ENCODE measurements around the gene SLC39A9.
"Not testable (repeated sequence)": the region's sequence is repeated elsewhere in the genome, so short reads cannot be mapped to it uniquely, and the experiment has no call there.

SLC39A9 gene

DNA sequence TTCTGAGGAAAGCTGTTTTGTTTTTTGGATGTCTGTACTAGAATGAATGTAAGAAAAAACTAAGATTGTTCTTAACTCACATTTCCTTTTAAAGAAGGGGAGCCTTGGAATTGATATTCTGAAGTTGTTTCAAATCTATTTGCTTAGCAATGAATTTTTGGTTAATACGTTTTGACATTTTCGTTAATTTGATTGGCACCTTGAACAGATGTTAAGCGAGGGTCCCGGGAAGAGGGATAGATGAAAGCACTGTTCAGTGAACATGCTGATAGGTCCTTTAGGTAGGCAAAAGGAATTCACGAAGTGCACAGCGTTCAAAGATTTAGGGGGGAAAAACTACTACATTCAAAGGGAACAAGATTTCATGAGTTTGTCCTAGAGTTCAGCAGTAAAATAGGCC, 1.7 kb downstream of the SLC39A9 start:
- no peak for DNase-seq (ENCODE audit: low spot score)
- TF ChIP-seq, protein P1, sequence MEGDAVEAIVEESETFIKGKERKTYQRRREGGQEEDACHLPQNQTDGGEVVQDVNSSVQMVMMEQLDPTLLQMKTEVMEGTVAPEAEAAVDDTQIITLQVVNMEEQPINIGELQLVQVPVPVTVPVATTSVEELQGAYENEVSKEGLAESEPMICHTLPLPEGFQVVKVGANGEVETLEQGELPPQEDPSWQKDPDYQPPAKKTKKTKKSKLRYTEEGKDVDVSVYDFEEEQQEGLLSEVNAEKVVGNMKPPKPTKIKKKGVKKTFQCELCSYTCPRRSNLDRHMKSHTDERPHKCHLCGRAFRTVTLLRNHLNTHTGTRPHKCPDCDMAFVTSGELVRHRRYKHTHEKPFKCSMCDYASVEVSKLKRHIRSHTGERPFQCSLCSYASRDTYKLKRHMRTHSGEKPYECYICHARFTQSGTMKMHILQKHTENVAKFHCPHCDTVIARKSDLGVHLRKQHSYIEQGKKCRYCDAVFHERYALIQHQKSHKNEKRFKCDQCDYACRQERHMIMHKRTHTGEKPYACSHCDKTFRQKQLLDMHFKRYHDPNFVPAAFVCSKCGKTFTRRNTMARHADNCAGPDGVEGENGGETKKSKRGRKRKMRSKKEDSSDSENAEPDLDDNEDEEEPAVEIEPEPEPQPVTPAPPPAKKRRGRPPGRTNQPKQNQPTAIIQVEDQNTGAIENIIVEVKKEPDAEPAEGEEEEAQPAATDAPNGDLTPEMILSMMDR (IDR thresholded peaks at IDR 0.05; ENCODE audit: extremely low read depth, missing control alignments) = no peak

DNA sequence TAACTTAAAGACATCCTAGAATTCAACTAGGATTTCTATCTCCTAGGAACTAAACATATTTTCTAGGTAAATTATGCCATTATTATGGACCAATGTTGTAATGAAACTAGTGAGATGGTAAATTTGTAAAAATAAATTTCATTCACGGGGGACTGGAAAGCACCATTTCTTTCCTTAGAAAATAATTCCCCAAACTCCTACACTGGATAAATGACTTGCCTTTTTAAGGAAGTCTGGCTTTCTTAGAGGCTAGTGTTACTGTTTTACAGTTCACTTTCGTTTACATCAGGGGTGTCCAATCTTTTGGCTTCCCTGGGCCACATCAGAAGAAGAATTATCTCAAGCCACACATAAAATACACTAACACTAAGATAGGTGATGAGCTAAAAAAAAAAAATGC, 3.3 kb downstream of the SLC39A9 start:
- TF ChIP-seq, protein P1 (IDR thresholded peaks at IDR 0.05; ENCODE audit: extremely low read depth, missing control alignments) = no peak
- DNase-seq (ENCODE audit: low spot score) = no peak

DNA sequence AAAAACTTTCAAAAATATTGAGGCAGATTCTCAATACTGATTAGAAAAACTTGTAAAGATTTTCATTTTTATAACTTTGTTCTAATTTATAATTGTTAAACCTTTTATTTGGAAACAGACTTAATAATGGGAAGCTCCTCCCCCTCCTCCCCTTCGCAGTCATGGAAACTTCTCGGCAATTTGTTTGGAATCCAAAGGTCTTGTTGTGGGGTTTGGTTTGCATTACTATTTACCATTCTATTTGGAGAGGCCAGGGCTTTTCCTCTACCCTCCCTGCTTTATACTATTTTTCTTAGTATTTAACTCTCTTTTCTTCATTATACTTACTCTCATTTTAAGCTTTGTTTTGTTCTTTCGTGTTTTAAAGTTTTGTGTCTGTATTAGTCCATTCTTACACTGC, 6.0 kb downstream of the SLC39A9 start:
- DNase-seq (ENCODE audit: low spot score) = no peak
- TF ChIP-seq, protein P1 (IDR thresholded peaks at IDR 0.05; ENCODE audit: extremely low read depth, missing control alignments) = no peak

DNA sequence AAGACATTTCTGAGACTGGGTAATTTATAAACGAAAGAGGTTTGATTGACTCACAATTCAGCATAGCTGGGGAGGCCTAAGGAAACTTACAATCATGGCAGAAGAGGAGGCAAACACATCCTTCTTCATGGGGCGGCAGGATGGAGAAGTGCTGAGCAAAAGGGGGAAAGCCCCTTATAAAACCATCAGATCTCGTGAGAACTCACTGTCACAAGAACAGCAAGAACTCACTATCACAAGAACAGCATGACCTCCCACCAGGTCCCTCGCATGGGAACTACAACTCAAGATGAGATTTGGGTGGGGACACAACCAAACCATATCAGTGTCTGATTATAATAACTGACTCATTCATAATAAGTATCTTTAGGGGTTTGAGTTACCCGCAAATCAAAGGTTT, 6.4 kb downstream of the SLC39A9 start:
- no peak for DNase-seq (ENCODE audit: low spot score)

DNA sequence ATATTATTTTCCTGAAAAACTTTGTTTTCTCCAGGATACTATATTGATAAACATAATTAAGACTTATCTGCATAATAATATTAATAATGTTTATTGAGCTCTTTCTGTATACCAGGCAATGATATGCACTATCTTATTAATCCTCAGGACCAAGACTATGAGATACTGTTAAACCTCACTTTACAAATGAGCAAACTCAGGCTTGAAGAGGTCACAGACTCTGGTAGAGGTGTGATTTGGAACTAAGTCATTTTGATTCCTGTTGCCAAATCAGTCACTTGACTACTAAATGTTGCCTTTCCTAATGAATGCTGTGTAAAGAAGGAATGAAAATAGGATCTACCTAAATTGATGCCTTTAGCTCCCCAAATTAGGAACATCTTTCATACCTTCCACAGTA, 7.3 kb downstream of the SLC39A9 start:
- no peak for DNase-seq (ENCODE audit: low spot score)
- TF ChIP-seq, protein P1 (IDR thresholded peaks at IDR 0.05; ENCODE audit: extremely low read depth, missing control alignments) = no peak

More for the DNA sequence above, 6.4 kb downstream of the SLC39A9 start:
- TF ChIP-seq, protein P1 (IDR thresholded peaks at IDR 0.05; ENCODE audit: extremely low read depth, missing control alignments) = no peak

DNA sequence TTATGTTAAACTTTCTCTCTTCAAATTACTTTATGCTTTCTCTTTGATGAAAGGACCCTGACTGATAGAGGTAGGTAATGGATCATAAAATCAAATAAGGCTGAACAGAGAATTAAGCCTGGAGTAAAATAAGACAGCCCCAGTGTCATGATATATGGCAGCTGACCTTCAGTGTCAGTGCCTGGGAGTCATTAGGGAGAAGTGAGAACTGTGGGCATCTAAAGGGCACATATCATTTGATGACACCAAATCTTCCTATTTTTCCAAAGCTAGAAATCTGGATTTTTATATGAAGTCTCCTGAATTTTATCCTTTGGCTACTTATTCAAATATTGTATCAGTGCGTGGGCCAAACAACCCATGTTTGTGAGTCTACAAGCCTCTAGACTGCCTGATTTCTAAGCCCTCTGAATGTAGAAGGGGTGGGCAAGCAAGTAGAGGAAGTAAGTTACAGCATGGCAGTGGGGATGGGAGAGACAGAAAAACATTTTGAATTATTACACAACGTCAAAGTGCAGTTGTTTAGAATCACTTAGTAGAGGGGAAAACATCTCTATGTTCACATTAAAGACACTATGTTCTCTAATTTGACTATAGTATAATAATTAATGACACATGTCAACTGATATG, 10.0 kb downstream of the SLC39A9 start:
- no peak for DNase-seq (ENCODE audit: low spot score)
- TF ChIP-seq, protein P1 (IDR thresholded peaks at IDR 0.05; ENCODE audit: extremely low read depth, missing control alignments) = no peak

DNA sequence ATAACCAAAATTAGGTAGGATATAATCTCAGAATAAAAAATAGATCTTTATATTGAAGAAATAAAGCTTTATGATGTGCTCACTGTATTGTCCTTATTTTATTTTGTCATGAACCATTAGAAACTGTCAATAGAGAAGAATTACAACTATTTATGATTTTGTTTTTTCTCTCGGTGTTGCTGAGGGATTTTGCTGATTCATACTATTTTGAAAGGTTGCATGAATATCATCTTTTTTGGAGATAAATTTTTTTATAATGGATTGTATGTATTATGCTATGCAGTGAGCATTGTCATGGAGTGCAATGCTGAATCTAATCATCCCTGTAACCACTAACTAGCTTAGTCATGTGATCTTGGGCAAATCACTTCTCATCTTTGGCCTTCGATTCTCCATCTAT, 15.0 kb downstream of the SLC39A9 start:
- no peak for DNase-seq (ENCODE audit: low spot score)
- TF ChIP-seq, protein P1 (IDR thresholded peaks at IDR 0.05; ENCODE audit: extremely low read depth, missing control alignments) = no peak

DNA sequence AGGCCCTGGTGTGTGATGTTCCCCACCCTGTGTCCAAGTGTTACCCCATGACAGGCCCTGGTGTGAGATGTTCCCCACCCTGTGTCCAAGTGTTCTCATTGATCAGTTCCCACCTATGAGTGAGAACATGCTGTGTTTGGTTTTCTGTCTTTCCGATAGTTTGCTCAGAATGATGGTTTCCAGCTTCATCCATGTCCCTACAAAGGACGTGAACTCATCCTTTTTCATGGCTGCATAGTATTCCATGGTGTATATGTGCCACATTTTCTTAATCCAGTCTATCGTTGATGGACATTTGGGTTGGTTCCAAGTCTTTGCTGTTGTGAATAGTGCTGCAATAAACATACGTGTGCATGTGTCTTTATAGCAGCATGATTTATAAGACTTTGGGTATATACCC, 17.6 kb downstream of the SLC39A9 start:
- not testable (repeated sequence) for DNase-seq (ENCODE audit: low spot score)

Data from GM20000 (cell line).